ENCODE measurements around the gene ZFX. TPM values are rescaled to one million over a fixed set of nuclear protein-coding genes. Genes with fewer than 3 reads are reported as not detected.

ZFX gene
- total RNA-seq, 6 experiments from 2014 or later = 28.1 to 34.0 (median 32.9) TPM

DNA sequence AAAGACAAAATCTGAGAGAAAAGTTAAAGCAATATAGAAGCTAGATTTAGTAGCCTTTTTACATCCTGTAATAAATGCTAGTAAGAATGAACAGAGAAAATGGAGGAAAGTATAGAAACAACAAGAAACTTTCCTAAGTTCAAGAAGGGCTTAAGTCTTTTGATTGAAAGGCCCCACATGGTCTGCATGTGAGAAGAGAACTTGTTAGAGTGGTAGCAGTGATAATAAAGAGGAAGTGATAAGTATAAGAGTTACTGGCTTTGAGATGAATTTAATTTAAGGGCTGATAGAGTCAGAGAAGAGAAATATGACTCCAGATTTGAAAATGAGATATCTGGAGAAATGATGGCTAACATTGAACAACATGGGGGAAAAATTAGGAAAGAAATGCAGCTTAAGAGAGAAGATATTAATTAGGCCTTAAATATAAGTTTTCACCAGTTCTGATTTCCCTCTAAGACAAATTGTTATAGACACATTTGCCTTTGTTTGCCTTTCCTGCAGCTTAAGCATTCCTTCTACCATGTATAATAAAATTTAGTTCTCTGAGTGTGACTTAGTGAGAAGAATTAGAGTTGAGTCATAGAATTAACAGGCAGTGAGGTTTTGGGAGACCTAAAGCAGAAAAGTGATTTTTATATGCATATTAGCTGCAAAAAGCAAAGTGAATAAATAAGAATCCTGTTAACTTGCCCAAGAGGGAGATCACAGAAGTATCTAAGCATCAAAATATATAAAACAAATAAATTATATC, 18.4 kb downstream of the ZFX start:
- H3K4me1 Mint-ChIP-seq (ENCODE audit: low read depth) = peaks cover 67% of the 10 kb centered on the region
- H3K27ac Mint-ChIP-seq = peak overlapping the region; percentile 55
- H3K27me3 Mint-ChIP-seq (ENCODE audit: insufficient read depth) = peaks cover 7% of the 10 kb centered on the region
- no peak for DNase-seq
- TF ChIP-seq CTCF (IDR thresholded peaks at IDR 0.05) = no peak
- no peaks in the 10 kb centered on the region for H3K9me3 Mint-ChIP-seq
- 0 out of 2 replicates have a peak overlapping the region, but pooled peaks have one; percentile 9 for H3K4me3 Mint-ChIP-seq
- H3K36me3 Mint-ChIP-seq (ENCODE audit: low read depth) = peaks cover 5% of the 10 kb centered on the region; the same call in 1 of the 2 replicates

- no peak overlapping the region for H3K4me3 Mint-ChIP-seq
- peaks cover 71% of the 10 kb centered on the region for H3K4me1 Mint-ChIP-seq (ENCODE audit: low read depth)
- peak overlapping the region; percentile 80 for H3K27ac Mint-ChIP-seq
- H3K27me3 Mint-ChIP-seq (ENCODE audit: insufficient read depth) = peaks cover 7% of the 10 kb centered on the region
- DNase-seq = no peak
- no peaks in the 10 kb centered on the region for H3K9me3 Mint-ChIP-seq
- TF ChIP-seq CTCF (IDR thresholded peaks at IDR 0.05) = no peak
- peaks cover 5% of the 10 kb centered on the region; the same call in 1 of the 2 replicates for H3K36me3 Mint-ChIP-seq (ENCODE audit: low read depth)
These were observed 19.3 kb downstream of the ZFX start for GRCh38 chrX:24168807-24169206.

- Mint-ChIP-seq H3K27ac (peak overlapping the region; percentile 80), H3K4me3 (no peak overlapping the region), H3K27me3 (ENCODE audit: insufficient read depth) (peaks cover 7% of the 10 kb centered on the region), H3K9me3 (no peaks in the 10 kb centered on the region), H3K36me3 (ENCODE audit: low read depth) (peaks cover 5% of the 10 kb centered on the region; the same call in 1 of the 2 replicates), H3K4me1 (ENCODE audit: low read depth) (peaks cover 68% of the 10 kb centered on the region)
- no peak for TF ChIP-seq CTCF (IDR thresholded peaks at IDR 0.05)
- DNase-seq = no peak
These were observed 19.7 kb downstream of the ZFX start for GRCh38 chrX:24169211-24169610.

GRCh38 chrX:24173115-24173847, 23.8 kb downstream of the ZFX start:
- no peak overlapping the region for H3K27ac Mint-ChIP-seq
- no peak overlapping the region for H3K4me3 Mint-ChIP-seq
- H3K36me3 Mint-ChIP-seq (ENCODE audit: low read depth) = peaks cover 17% of the 10 kb centered on the region; the same call in 1 of the 2 replicates
- no peak for TF ChIP-seq CTCF (IDR thresholded peaks at IDR 0.05)
- peaks cover 7% of the 10 kb centered on the region for H3K27me3 Mint-ChIP-seq (ENCODE audit: insufficient read depth)
- no peak for DNase-seq
- no peaks in the 10 kb centered on the region for H3K9me3 Mint-ChIP-seq
- peaks cover 40% of the 10 kb centered on the region for H3K4me1 Mint-ChIP-seq (ENCODE audit: low read depth)

DNA sequence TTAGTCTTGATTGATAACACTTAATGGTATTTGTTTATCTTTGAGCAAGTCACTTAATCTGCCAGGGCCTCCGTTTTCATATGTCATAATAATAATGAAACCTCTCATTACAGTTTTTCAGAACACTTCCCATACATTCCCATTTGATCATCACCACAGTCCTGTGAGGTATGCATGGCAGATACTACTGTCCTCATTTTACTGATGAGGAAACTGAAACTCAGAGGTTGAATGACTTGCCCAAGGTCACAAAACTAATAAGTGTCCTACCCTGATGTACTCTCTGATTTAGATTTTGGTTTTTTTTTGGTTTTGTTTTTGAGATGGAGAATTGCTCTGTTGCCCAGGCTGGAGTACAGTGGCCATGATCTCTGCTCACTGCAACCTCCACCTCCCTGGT, 25.7 kb downstream of the ZFX start:
- peaks cover 22% of the 10 kb centered on the region for H3K4me1 Mint-ChIP-seq (ENCODE audit: low read depth)
- no peak for DNase-seq
- H3K36me3 Mint-ChIP-seq (ENCODE audit: low read depth) = peaks cover 12% of the 10 kb centered on the region; the same call in 1 of the 2 replicates
- H3K27me3 Mint-ChIP-seq (ENCODE audit: insufficient read depth) = no peaks in the 10 kb centered on the region
- no peak overlapping the region for H3K27ac Mint-ChIP-seq
- no peak for TF ChIP-seq CTCF (IDR thresholded peaks at IDR 0.05)
- H3K9me3 Mint-ChIP-seq = no peaks in the 10 kb centered on the region
- H3K4me3 Mint-ChIP-seq = no peak overlapping the region
